Fibroblast of skin of left biceps (primary cell): ENCODE measurements around the gene SLC36A3.
A peak's percentile ranks its signal among the peaks of the same experiment; 100 is the strongest.
"Not testable (repeated sequence)": the region's sequence is repeated elsewhere in the genome, so short reads cannot be mapped to it uniquely, and the experiment has no call there.

Experiments
- DNase-seq, 2 experiments: peaks; one replicate each; pipeline ENCODE4 v3.0.0-alpha.2; 2013; ENCODE audit warnings: low read depth in 2 of 2

The SLC36A3 gene

DNA sequence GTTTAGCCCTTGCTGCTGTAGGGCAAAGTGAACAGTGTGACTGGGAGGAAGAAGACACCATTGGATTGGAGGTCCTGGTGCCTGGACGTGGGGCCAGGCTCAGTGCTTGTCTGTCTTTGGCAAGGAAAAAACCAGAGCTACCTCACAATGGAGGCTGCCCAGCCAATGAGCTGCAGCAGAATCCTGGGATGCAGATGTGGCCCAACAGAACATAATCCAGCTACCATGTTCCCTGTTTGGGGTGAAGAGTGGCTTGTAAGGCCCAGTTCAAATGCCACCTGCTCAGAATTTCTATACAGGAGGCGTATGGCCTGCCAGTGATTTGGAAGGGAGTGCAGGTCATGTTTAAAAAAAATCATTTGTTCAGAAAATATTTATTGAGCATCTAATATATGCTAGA lies at the start of gene SLC36A3:
TSS of gene SLC36A3 (minus strand) at position 101 of the 400 bp plus-strand sequence. CDS start 412 bp downstream, outside the sequence.
- DNase-seq: no peak

DNA sequence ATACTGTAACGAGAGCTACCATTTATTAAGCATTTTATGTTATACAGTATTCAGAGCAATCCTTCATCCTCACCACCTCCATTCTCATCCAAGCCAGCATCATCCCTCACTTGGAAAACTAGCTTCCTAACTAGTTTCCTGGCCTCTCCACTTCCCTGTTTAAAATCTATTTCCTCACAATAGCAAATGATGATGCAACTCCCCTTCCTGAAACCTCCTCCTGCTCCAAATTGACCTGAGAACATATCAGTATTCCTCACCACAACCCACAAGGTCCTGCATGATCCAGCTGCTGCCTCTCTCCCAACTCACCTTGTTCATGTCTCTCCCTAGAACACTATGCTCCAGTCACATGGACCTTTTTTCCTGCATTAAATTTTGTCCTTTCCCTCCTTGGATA lies 48.1 kb upstream of the SLC36A3 start:
- no peak for DNase-seq

DNA sequence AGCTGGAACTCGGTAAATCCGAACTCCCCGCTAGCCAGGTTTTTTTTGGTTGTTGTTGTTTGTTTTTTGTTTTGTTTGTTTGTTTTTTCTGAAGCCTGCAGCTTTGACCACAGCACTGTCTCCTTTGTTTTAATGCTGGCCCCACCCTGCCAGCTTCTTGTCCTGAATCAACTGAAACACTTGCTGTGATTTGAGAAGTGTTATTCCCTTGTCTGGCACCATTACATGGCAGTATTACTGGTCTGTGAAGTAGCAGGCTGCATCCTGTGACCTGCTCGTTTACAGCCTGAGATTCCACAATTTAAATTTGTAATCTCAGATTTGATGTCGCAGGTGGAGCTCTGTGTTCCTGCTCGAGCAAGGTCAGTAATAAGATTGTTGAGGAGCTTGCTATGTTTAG lies 45.2 kb upstream of the SLC36A3 start:
- DNase-seq: no peak

DNA sequence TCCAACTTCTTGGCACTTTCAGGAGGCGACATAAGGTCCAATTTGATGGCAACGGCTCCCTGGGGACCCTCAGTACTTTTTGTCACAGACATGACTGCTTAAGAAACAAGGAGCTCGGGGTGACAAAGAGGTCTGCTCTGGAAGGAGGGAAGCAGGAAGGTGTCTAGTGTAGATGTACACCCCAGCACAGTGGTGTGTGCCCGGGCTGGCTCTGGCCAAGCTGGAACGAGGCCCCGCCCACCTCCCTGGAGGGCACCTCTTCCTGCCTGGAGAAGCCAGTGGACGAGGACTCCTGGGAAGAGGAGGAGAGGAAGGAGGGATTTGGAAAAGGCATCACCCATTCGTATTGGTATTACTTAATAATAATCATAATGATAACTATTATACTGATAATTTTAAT lies 43.8 kb upstream of the SLC36A3 start, which contains the start of gene SLC36A2:
TSS of gene SLC36A2 (minus strand) at position 191 of the 400 bp plus-strand sequence. CDS start at position 92, 99 bp downstream.
- DNase-seq: no peak

DNA sequence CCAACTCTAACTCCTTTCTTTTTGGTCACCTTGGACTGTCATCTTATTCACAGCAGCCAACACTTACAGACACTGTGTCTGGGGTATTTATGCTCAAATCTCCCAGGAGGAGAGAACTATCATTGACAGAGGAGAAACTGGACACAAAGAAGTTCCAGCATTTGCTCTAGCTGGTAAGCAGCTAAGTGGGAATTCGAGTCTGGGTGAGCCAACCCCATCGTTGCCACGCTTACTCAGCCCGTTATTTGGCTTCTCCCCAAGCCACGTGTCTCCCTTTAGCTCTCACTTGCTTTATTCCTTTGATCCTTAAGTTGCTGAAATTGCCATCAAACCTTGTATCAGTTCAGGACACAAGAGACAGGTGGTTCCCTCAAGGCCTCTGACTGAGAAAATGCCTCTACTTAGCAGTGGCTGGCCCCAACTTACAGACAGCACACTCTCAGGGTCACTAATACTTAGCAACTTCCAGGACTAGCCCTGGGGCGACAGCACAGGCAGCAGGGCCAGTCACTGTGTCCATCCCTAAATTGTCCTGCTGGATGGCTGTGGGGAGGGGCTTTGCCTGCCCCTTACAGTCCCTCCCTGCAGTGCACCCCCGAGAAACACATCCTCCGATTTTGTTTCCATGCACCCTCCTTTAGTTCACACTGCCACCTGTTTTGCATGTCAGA lies 42.4 kb upstream of the SLC36A3 start:
- DNase-seq: no peak

DNA sequence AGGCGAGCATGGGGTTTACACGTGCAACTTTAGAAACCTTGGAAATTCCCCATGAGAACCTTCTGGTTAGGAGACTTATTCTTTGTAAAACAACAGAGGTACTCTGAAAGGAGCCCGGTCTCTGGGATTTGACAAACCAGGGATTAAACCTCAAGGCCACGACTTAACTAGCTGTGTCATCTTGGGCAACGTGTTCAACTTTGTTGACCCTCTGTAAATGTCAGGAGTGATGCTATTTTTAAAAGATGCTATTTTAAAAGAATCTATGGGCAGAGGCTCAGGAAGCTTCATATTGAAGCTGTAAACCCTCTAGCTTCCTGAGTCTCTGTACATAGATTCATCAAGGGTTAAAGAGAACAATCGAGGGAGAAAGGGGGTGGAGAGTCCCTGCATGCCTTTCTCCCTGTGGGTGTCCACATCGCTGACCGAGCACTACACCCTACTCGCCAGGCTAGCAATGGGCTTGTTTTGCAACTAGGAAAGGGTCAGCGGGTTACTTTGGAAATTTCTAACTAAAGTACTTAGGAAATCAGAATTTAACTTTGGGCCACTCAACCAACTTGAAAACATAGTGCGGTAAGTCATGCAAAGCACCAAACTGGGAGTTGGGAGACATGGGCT lies 41.7 kb upstream of the SLC36A3 start:
- DNase-seq: no peak

DNA sequence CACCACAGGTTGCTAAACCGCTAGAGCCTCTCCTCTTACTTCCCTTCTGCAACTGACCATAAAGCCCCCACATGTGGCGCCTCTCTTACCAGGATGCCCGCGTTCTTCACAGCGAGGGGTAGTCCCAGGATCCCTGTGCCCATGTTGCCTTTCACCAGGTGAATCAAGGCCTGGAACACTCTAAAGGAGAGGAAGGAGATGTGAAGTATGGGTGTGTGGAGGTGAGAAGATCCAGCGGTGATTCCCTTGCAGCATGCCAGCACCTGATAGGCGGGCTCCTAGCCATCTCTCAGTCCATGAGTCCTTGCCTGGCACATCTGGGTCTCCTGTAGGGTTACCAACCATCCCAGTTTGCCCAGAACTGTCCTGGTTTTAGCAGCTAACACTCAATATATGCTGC lies 40.5 kb upstream of the SLC36A3 start:
- DNase-seq: no peak

DNA sequence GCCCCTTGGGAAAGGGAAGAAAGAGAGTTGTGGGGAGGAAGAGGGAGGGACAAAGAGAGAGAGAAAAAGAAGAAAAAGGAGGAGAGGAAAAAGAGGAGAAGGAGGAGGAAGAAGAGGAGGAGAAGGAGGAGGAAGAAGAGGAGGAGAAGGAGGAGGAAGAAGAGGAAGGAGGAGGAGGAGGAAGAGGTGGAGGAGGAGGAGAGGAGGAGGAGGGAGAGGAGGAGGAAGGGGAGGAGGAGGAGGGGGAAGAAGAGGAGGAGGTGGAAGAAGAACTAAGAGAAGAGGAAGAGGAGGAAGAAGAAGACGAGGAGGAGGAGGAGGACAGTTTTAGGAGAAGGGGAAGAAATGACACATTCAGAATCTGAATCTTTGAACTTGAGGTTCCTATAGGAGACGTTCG lies 36.4 kb upstream of the SLC36A3 start:
- DNase-seq: no peak

DNA sequence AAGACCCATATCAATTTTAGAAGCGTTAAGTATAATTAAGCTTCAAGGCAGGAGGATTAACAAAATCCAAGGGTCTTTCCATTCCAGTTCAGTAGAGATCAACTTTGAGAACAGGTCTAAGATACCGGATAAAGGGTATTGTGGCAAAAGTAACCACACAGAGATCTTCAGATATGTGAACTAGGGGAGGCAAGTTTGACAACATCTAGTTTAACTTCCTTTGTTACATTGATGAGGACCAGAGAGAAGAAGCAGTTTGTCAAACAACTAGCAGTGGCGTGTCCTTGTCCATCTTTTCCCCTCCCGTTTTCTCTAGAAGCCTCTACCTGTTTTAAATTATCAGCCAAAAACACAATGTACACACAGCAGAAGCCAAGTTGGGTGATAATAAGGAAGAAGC lies 35.2 kb upstream of the SLC36A3 start:
- no peak for DNase-seq

DNA sequence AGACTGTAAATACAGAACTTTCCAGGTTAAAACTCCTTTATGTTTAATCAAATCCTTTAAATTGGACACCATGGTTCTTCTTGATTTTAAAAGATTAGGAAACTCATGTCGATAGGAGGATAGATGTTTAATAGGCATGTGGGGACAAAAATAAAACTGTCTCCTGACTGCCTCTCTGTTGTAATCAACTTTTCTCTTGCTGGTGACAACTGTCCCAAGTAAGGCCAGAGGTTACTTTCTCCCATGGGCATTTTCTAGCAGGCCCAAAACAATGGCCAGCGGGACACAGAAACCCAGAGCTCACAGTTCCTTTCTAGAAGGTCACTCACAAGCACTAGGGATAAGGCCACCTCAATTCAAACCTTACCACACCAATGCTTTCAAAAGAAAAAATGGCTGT lies 29.3 kb upstream of the SLC36A3 start:
- no peak for DNase-seq

DNA sequence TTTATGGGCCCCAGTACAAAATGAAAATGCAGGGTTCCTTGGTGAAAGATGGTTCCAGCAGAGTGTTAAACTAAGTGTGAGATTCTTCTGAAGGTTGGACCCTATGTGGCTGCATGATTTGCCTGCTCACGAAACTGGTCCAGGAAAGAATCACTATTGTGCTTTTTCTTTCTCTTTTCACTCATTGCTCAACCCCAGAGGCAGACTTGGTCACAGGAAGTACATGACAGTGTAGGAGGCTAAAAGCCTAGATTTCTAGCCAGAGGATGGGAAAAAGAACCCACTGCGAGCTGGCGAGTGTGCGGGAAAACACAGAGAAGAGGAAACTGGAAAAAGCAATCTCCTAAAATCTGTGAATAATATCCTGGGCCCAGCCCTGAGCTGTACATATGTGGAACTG lies 25.2 kb upstream of the SLC36A3 start:
- no peak for DNase-seq

DNA sequence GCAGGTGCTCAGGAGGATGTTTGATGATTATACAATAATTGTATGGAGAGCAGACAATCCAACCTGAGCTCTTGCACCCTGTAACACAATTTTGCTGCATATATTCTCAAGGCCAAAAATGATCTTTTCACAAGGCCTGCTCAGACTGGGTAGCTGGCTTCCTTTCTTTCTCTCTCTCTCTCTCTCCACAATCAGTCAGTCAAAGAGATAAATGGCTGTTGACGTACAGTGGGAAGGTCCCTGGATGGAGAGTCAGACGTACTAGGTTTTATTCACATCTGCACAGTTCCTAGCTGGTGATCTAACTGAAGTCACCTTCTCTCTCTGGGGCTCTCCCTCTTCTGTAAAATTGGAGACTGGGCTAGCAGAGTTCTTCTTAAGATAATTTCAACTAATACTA lies 24.0 kb upstream of the SLC36A3 start:
- DNase-seq: no peak

DNA sequence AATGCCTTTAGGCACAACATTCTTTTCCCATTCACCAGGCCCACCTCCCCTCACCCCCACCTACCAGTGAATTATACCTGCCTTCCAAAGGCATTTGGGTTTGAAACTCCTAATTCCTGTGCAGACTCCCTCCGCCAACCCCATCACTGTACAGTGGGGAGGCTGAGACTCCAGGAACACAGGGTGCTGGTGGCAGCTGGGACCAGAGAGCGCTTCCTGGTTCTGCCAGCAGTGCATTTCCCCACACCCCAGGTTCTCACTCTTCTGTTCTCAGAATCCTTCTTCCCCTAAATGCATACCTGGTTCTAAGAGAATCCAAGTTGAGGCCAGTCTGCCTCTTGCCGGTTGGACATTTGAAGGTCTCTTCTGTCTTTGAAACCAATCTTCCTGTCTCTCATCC lies 22.7 kb upstream of the SLC36A3 start:
- DNase-seq: no peak

DNA sequence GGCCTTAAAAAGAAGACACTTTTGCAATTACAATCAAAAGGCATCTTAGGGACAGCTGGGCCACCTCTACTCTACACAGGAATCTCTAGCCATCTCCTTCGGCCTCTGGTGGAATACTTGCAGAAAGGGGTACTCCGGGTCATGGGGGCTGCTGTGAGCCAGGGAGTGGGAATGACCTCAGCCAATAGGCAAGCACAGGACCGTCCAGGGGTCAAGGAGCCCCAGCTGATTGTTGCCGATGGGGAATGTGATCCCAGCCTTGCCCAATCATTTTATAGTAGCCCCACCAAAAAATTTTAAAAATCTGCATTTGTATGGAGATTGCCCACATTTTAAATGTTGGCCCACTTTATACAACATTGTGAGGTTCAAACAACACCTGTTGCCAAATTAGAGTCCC lies 16.9 kb upstream of the SLC36A3 start:
- DNase-seq: no peak

DNA sequence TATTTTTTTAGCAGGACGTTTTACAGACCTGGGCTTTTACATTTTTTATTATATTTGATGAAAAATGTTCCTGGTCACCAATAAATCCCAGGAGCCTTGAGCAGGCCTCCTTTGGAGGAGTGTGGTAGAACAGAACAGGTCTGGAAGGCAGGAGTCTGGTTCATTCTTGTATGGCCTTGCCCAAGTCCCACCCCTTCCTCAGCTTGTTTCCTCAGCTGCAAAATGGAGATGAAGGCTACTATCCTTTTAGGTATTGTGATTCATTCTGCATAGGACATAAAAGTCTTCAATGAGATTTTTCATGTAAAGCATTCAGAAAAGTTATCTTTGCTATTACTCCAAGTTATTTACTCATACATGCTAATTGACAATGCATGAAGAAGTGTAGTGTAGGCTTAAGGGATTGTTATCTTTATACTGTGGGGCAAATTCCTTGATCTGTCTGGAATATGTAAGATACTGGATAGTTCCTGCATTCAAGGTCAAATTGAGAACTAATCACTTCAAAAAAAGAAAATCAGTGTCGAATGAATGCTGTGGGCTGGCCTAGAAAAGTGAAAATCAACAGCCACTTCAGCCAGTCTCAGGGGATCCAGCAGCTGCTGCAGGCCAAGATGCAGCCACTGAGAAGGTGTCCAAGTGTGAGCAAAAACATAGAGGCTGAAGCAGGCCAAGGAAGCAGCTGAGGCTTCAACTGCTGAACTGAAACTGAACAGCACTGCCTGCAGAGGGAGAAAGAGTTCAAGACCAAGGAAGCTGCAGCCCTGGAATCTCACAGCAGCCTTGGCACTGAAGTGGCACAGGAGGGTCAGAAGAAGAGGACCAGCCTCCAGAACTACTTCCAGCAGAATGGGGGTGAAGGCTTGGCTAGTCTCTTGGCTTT lies 15.5 kb upstream of the SLC36A3 start:
- DNase-seq: no peak

DNA sequence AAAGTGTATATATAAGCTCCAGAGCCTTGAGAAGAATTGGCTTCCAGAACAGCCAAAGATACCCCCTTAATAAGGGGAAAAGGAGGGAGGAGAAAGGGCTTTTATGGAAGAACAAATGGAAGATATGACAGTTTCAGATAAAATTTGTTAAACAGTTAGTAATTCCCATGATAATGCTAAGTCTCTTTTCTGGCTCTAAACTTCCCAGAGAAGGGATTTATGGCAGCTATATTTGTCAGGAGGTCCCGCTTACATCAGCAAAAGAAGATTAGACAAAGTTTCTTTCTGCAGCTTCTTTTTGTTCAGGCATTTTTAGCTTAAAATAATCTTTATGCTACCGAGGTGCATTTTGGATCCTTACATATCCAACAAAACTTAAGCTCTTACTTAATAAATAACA lies 14.3 kb upstream of the SLC36A3 start:
- no peak for DNase-seq

DNA sequence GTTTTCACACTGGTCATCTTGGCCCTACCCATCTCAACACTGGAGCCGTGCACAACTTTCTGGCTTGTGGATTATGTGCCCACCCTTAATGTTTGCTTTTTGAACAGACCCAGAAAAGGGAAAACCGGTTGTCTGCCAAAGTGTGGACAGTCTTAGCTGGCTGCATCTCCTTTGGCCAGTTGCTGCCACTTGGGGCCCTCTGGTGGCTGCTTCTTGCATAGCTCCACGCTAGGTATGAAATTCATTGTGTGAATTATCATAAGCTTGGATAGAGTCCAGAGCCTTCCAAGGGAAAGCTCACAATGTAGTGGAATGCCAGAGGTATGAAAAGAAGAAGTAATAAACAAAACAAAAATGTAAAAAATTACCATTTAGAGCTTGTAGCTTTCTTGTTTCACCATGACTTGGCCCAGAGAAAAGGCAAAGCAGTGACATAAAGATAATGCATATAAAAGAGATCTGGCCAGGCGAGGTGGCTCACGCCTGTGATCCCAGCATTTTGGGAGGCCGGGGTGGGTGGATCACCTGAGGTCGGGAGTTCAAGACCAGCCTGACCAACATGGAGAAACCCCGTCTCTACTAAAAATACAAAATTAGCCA lies 12.5 kb upstream of the SLC36A3 start:
- DNase-seq: peak; percentile 15 to 19

DNA sequence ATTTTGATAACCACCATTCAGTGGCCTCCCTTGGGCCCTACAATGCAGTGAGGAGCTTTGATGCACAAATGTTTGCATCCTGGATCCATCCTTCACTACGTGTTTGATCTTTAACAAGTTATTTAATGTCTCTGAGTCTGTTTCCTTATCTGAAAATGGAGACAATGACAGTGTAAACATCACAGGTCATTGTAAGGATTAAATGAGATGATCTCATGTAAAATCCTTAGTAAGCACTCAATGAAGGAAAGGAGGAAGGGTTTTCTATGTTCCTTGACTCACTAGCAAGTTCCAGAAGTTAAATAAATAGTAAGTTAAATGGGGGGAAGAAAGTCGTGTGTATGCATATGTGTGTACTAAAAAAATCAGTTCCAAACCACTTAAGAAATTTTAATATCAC lies 9.8 kb upstream of the SLC36A3 start:
- no peak for DNase-seq

DNA sequence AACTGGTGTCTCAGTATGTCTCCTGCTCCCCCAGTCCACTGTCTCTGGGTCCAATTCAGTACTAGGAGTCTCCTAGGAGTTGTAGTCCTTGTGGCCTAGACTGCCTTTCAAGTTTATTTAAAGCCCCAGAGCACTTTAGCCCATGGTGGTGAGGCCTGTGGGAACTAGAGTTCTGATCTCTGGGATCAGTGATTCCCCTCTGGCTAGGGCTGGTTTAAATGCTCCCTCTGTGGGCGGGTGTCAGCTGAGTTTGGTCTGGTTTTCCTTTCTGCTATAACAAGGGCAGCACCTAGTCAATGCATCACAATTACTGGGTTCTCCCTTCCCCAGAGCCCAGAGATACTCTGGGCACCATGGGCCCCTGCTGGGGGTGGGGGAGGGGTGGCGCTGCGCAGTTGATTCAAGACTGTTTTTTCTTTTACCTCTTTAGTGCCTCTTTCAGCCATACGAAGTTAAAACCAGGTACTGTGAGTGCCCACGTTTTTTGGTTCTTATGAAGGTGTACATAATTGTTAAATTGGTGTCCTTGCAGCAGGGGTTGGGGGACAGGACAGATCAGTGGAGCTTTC lies 9.3 kb upstream of the SLC36A3 start:
- DNase-seq: no peak

DNA sequence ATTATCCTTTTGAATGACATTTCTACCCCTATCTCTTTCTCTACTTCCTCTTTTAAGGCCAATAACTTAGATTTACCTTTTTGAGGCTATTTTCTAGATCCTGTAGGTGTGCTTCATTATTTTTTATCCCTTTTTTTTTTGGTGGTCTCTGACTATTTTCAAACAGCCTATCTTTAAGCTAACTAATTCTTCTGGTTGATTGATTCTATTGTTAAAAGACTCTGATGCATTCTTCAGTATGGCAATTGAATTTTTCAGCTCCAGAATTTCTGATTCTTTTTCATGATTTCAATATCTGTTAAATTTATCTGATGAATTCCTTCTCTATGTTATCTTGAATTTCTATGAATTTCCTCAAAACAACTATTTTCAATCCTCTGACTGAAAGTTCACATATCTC lies 7.4 kb upstream of the SLC36A3 start:
- no peak for DNase-seq

DNA sequence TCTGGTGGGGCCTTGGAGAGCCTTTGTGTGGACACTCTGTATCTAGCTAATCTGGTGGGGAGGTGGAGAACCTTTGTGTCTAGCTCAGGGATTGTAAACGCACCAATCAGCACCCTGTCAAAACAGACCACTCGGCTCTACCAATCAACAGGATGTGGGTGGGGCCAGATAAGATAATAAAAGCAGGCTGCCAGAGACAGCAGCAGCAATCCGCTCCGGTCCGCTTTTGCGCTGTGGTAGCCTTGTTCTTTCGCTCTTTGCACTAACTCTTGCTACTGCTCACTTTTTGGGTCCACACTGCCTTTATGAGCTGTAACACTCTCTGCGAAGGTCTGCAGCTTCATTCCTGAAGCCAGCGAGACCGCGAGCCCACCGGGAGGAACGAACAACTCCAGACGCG lies 6.3 kb upstream of the SLC36A3 start:
- DNase-seq: not testable (repeated sequence)

DNA sequence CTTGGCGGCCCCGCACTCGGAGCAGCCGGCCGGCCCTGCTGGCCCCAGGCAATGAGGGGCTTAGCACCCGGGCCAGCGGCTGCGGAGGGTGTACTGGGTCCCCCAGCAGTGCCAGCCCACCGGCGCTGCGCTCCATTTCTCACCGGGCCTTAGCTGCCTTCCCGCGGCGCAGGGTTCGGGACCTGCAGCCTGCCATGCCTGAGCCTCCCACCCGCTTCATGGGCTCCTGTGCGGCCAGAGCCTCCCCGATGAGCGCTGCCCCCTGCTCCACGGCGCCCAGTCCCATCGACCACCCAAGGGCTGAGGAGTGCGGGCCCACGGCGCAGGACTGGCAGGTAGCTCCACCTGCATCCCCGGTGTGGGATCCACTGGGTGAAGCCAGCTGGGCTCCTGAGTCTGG lies 5.7 kb upstream of the SLC36A3 start:
- not testable (repeated sequence) for DNase-seq
